ENCODE measurements around the gene DRAP1.

Gene DRAP1

DNA sequence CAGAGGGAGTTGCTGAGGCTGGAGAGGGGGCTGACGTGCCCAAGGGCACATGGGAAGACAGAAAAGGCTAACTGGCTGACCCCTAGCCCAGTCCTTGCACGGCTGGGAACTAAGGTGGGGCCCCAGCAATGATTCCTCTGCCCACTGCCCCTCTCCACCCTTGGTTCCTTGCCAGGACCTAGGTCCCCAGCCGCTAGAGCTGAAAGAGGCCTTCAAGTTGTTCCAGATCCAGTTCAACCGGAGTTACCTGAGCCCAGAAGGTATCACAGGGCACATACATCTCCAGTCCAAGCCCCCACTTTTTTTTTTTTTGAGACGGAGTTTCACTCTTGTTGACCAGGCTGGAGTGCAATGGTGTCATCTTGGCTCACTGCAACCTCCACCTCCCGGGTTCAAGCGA is 39.2 kb upstream of the DRAP1 start:
- TF ChIP-seq CEBPB (IDR thresholded peaks at IDR 0.05) = no peak
- TF ChIP-seq RAD21 (IDR thresholded peaks at IDR 0.05; ENCODE audit: low read depth) = no peak
- TF ChIP-seq NFIC (IDR thresholded peaks at IDR 0.05) = no peak
- TF ChIP-seq YY1 (IDR thresholded peaks at IDR 0.05; ENCODE audit: low read depth) = no peak
- TF ChIP-seq TAF1 (IDR thresholded peaks at IDR 0.05; ENCODE audit: low read depth) = no peak
- TF ChIP-seq CREB1 (IDR thresholded peaks at IDR 0.05; ENCODE audit: low read depth) = no peak
- TF ChIP-seq, protein P1, sequence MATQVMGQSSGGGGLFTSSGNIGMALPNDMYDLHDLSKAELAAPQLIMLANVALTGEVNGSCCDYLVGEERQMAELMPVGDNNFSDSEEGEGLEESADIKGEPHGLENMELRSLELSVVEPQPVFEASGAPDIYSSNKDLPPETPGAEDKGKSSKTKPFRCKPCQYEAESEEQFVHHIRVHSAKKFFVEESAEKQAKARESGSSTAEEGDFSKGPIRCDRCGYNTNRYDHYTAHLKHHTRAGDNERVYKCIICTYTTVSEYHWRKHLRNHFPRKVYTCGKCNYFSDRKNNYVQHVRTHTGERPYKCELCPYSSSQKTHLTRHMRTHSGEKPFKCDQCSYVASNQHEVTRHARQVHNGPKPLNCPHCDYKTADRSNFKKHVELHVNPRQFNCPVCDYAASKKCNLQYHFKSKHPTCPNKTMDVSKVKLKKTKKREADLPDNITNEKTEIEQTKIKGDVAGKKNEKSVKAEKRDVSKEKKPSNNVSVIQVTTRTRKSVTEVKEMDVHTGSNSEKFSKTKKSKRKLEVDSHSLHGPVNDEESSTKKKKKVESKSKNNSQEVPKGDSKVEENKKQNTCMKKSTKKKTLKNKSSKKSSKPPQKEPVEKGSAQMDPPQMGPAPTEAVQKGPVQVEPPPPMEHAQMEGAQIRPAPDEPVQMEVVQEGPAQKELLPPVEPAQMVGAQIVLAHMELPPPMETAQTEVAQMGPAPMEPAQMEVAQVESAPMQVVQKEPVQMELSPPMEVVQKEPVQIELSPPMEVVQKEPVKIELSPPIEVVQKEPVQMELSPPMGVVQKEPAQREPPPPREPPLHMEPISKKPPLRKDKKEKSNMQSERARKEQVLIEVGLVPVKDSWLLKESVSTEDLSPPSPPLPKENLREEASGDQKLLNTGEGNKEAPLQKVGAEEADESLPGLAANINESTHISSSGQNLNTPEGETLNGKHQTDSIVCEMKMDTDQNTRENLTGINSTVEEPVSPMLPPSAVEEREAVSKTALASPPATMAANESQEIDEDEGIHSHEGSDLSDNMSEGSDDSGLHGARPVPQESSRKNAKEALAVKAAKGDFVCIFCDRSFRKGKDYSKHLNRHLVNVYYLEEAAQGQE (IDR thresholded peaks at IDR 0.05; ENCODE audit: low read depth) = no peak

- TF ChIP-seq TCF12 (IDR thresholded peaks at IDR 0.05; ENCODE audit: low read depth) (no peak), USF1 (IDR thresholded peaks at IDR 0.05) (no peak), MAX (IDR thresholded peaks at IDR 0.05) (no peak)
Measured at GRCh38 chr11:65880844-65881421, 38.3 kb upstream of the DRAP1 start.

DNA sequence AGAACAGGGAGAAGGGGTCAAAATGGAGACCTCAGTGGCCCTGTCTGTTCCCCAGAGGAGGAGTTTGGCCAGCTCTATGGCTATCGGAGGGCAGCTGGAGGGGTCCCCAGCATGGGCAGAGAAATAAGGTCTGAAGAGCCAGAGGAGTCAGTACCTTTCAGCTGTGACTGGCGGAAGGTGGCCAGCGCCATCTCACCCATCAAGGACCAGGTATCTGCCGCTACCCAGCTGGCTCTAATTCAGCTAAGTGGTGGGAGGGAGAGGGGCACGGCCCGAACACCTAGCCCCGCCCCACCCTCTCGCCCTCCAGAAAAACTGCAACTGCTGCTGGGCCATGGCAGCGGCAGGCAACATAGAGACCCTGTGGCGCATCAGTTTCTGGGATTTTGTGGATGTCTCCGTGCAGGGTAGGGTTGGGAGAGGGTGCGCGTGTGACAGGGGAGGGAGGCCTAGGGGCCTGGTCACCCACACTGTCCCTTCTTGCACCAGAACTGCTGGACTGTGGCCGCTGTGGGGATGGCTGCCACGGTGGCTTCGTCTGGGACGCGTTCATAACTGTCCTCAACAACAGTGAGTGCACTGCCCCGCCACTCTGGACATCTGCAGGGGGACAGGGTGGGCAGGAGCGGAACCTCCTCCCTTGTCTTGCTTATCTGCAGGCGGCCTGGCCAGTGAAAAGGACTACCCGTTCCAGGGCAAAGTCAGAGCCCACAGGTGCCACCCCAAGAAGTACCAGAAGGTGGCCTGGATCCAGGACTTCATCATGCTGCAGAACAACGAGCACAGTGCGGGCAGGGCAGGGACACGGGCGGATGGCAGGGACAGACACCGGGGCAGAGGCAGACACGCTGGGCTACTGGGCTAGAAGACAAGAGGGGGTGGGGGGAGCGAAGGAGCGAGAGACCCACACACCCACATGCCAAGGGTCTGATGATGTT is 36.8 kb upstream of the DRAP1 start:
- TF ChIP-seq TCF12 (IDR thresholded peaks at IDR 0.05; ENCODE audit: low read depth) (no peak), TAF1 (IDR thresholded peaks at IDR 0.05; ENCODE audit: low read depth) (no peak)

DNA sequence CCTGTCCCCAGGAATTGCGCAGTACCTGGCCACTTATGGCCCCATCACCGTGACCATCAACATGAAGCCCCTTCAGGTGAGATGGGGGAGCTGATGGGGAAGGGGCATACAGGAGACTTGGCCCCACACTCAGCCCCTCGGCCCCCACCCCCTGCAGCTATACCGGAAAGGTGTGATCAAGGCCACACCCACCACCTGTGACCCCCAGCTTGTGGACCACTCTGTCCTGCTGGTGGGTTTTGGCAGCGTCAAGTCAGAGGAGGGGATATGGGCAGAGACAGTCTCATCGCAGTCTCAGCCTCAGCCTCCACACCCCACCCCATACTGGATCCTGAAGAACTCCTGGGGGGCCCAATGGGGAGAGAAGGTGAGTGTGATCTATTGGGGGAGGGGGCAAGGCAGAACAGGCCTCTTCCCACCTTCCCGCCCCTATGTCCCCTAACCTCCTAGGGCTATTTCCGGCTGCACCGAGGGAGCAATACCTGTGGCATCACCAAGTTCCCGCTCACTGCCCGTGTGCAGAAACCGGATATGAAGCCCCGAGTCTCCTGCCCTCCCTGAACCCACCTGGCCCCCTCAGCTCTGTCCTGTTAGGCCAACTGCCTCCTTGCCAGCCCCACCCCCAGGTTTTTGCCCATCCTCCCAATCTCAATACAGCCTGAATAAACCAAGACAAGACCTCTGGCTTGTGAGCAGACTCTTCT is 36.0 kb upstream of the DRAP1 start:
- TF ChIP-seq USF1 (IDR thresholded peaks at IDR 0.05) (no peak), TAF1 (IDR thresholded peaks at IDR 0.05; ENCODE audit: low read depth) (no peak)

DNA sequence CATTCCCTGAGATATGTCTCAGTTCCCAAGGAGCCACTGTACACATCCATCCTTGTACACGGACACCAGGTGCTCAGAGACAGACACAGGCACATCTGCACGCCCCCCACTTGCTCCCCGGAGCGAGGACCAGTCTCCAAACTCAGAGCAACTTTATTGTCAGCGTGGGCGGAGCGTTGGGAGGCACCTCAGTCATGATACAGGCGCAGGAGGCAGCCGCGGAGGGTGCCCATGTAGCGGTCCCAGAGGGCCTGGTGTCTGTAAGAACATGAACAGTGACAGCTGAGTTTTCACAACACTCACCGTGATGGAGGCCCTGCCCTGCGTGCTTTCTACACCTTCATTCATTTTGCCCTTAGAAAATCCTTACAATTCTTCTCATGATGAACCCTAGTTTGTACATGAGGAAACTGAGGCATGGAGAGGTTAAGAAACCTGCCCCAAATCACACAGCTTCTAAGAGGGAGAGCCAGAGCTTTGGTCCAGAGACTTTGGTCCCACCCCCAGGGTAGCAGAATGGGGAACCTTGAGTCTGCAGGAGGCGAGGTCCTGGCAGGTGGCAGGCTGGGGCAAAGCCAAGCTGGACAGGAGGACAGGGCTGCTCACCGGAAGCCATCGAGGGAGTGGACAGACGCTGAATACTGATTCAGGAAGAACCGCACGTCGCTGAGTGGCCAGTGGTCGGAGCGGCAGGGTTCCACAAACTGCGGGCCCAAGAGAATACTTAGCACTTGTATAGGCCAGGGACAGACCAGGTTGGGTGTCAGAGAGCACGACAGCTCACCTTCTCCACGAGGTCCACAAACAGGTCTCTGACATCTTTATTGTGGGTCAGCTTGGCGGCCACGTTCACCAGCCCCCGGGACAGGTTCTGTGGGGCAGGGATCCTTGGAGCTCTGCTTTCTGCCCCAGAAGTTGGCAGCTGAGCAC is 35.2 kb upstream of the DRAP1 start:
- TF ChIP-seq, protein P1 (IDR thresholded peaks at IDR 0.05; ENCODE audit: low read depth) = no peak
- TF ChIP-seq NFIC (IDR thresholded peaks at IDR 0.05) = no peak
- no peak for TF ChIP-seq CEBPB (IDR thresholded peaks at IDR 0.05)
- TF ChIP-seq CREB1 (IDR thresholded peaks at IDR 0.05; ENCODE audit: low read depth) = no peak
- TF ChIP-seq TCF12 (IDR thresholded peaks at IDR 0.05; ENCODE audit: low read depth) = no peak
- TF ChIP-seq YY1 (IDR thresholded peaks at IDR 0.05; ENCODE audit: low read depth) = no peak
- TF ChIP-seq MAX (IDR thresholded peaks at IDR 0.05) = no peak
- no peak for TF ChIP-seq RAD21 (IDR thresholded peaks at IDR 0.05; ENCODE audit: low read depth)
- TF ChIP-seq USF1 (IDR thresholded peaks at IDR 0.05) = no peak
- TF ChIP-seq EP300 (IDR thresholded peaks at IDR 0.05; ENCODE audit: borderline replicate concordance) = no peak
- no peak for TF ChIP-seq ZBTB7A (IDR thresholded peaks at IDR 0.05; ENCODE audit: low read depth)
- no peak for TF ChIP-seq TAF1 (IDR thresholded peaks at IDR 0.05; ENCODE audit: low read depth)
- no peak for TF ChIP-seq EGR1 (IDR thresholded peaks at IDR 0.05)
- no peak for TF ChIP-seq FOXM1 (IDR thresholded peaks at IDR 0.05; ENCODE audit: borderline replicate concordance, low read depth)
- no peak for TF ChIP-seq TEAD4 (IDR thresholded peaks at IDR 0.05)
